A673 (cell line): Measurements from ENCODE around the gene COL4A2. TPM values are rescaled to one million over a fixed set of nuclear protein-coding genes. Genes with fewer than 3 reads are reported as not detected.

Experiments
- BruUV-seq: library from RNA; stranded (reverse); fragments of 400-500 nt; replicated peaks from 2 replicates; lab custom pipeline; 2021; lab: Mats Ljungman, UMichigan
- CTCF ChIA-PET: fragments of 300-600 bp; sonication (Branson Sonifier 250); formaldehyde crosslinking; loops from one replicate; lab custom pipeline; 2022; ENCODE audit warnings: antibody characterized with exemption; lab: Charles Lee
- POLR2A ChIA-PET: fragments of 300-600 bp; sonication (Branson Sonifier 250); formaldehyde crosslinking; loops from one replicate; lab custom pipeline; 2022; ENCODE audit warnings: antibody characterized with exemption; ENCODE audit not compliant: low non-redundant PET; lab: Charles Lee
- DNase-seq: peaks from one replicate; pipeline ENCODE4 v3.0.0-alpha.2; 2015; ENCODE audit warnings: low spot score
- H3K27ac ChIP-seq: fragments of 200-600 bp; sonication (generic); 2 replicates; pipeline ENCODE4 v1.5.1; 2016; ENCODE audit warnings: mixed run types, low read depth, mild to moderate bottlenecking, mixed read lengths, antibody characterized with exemption, low read length; ENCODE audit not compliant: poor library complexity, severe bottlenecking
- H3K27me3 ChIP-seq: fragments of 200-600 bp; sonication (generic); replicated peaks from 2 replicates; pipeline ENCODE4 v1.6.1; 2017; ENCODE audit warnings: mixed run types, low read depth, mild to moderate bottlenecking, mixed read lengths, antibody characterized with exemption, low read length; ENCODE audit not compliant: insufficient read depth, poor library complexity
- H3K36me3 ChIP-seq: fragments of 200-600 bp; sonication (generic); 2 replicates; pipeline ENCODE4 v1.6.1; 2016; ENCODE audit warnings: mixed run types, mild to moderate bottlenecking, mixed read lengths, antibody characterized with exemption, low read length; ENCODE audit not compliant: insufficient read depth, poor library complexity, severe bottlenecking
- H3K4me1 ChIP-seq: fragments of 200-600 bp; sonication (generic); 2 replicates; pipeline ENCODE4 v1.6.1; 2017; ENCODE audit warnings: mixed run types, mild to moderate bottlenecking, mixed read lengths, antibody characterized with exemption, low read length; ENCODE audit not compliant: insufficient read depth, poor library complexity, severe bottlenecking
- H3K4me3 ChIP-seq: fragments of 200-600 bp; sonication (generic); 2 replicates; pipeline ENCODE4 v1.5.1; 2016; ENCODE audit warnings: low read depth, mixed run types, mild to moderate bottlenecking, mixed read lengths, low read length; ENCODE audit not compliant: poor library complexity, severe bottlenecking
- H3K9me3 ChIP-seq: fragments of 200-600 bp; sonication (generic); 2 replicates; pipeline ENCODE4 v1.6.1; 2016; ENCODE audit warnings: mixed run types, low read depth, mild to moderate bottlenecking, mixed read lengths, antibody characterized with exemption, low read length; ENCODE audit not compliant: poor library complexity, severe bottlenecking
- EZH2 ChIP-seq: fragments of 200-600 bp; sonication (generic); IDR thresholded peaks from 2 replicates; pipeline ENCODE4 v1.6.1; 2017; ENCODE audit warnings: borderline replicate concordance, low read depth, mild to moderate bottlenecking, mixed read lengths, antibody characterized with exemption, low read length; ENCODE audit not compliant: poor library complexity, severe bottlenecking
- intact Hi-C: fragments of 100-400 bp; cut with micrococcal nuclease; formaldehyde crosslinking; loops from one replicate; pipeline ENCODE4 v1.10.0; 2022; ENCODE audit not compliant: unreplicated experiment
- total RNA-seq: library from RNA; stranded (reverse); gene quantifications from 2 replicates; pipeline ENCODE4 v1.2.3, GENCODE V29; 2021
- TF ChIP-seq, protein P1 (sequence below): fragments of 300-800, 200-600 bp; sonication (generic); conservative IDR thresholded peaks from 2 replicates; pipeline ENCODE4 v1.5.1; 2017; ENCODE audit warnings: low read depth, mild to moderate bottlenecking, antibody characterized with exemption, low read length, moderate library complexity, mixed read lengths

Gene COL4A2
- total RNA-seq, 1 experiment from 2014 or later, result 184 TPM

DNA sequence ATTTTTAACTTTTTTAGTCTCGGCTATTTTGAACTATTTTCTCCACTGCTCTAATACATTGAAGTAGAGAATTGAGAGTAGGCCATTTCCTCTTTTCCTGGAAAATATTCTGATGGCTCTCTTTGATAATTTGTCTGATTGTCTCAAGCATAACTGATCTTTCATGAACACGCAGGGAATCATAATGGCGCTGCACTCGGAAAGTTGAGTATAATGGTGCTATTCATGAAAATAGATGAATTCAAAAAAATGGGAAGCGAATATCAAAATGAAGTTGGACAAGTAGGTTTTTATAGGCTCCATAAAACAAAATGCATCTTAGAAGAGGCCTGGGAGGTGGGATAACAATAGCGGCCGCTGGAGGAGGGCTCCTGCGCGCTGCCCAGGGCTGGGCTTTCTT, 29.0 kb downstream of the COL4A2 start:
- ChIA-PET CTCF (no interaction called here), POLR2A (no interaction called here)
- H3K27ac ChIP-seq, result no peak overlapping the region
- TF ChIP-seq, protein P1, sequence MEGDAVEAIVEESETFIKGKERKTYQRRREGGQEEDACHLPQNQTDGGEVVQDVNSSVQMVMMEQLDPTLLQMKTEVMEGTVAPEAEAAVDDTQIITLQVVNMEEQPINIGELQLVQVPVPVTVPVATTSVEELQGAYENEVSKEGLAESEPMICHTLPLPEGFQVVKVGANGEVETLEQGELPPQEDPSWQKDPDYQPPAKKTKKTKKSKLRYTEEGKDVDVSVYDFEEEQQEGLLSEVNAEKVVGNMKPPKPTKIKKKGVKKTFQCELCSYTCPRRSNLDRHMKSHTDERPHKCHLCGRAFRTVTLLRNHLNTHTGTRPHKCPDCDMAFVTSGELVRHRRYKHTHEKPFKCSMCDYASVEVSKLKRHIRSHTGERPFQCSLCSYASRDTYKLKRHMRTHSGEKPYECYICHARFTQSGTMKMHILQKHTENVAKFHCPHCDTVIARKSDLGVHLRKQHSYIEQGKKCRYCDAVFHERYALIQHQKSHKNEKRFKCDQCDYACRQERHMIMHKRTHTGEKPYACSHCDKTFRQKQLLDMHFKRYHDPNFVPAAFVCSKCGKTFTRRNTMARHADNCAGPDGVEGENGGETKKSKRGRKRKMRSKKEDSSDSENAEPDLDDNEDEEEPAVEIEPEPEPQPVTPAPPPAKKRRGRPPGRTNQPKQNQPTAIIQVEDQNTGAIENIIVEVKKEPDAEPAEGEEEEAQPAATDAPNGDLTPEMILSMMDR, result no peak
- no peak for TF ChIP-seq EZH2
- peaks cover 13% of the 10 kb centered on the region for H3K4me1 ChIP-seq
- intact Hi-C loops, result no loop called here
- H3K27me3 ChIP-seq, result no peaks in the 10 kb centered on the region
- no peak overlapping the region for H3K4me3 ChIP-seq
- no peak for DNase-seq
- BruUV-seq, result no TSS peak
- no peaks in the 10 kb centered on the region for H3K9me3 ChIP-seq
- H3K36me3 ChIP-seq, result peaks cover 3% of the 10 kb centered on the region

DNA sequence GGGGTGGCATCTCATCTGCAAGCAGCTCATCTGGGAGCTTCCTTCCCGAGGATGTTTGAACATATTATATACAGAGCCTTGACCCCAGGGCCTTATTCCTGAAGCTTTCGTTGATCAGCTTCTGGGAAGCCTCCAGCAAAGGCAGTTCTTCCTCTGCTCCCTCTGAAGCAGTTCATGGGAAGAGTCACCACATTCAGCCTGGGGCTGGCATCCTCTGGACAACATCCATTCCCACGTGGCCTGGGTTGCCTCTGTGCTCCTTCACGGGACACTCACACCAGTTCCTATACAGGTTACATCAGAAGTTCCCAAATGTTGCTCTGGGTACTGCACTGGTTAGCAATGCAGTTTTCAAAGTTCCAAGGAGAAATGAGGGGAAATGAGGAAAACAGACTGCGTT, 29.6 kb downstream of the COL4A2 start:
- Histone ChIP-seq H3K4me1 (peaks cover 18% of the 10 kb centered on the region), H3K27me3 (no peaks in the 10 kb centered on the region), H3K4me3 (no peak overlapping the region), H3K9me3 (no peaks in the 10 kb centered on the region), H3K27ac (no peak overlapping the region), H3K36me3 (peaks cover under 1% of the 10 kb centered on the region)
- TF ChIP-seq, protein P1, result no peak
- TF ChIP-seq EZH2, result no peak
- intact Hi-C loops, result no loop called here
- BruUV-seq, result no TSS peak
- DNase-seq, result no peak
- POLR2A ChIA-PET, result no interaction called here
- CTCF ChIA-PET, result no interaction called here

DNA sequence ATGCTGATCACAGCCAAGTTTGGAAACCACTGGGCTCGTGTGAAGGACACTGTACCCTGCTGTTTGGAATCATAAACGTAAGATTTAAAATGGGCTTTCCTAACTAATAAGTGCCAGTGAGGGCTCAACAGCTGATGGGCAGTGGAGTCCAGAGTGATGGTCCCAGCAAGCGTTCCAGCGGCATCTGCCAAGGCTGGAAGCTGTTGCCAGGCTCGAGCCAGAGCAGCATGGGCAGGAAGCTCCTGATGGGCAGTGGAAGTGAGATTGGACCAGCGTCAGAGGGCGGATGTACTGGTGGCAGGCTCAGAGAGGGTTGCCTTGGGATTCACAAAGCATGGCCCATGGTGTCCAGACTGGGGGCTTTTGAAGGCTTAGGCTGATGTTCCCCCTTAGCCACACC, 30.2 kb downstream of the COL4A2 start:
- TF ChIP-seq, protein P1, result no peak
- no peak for TF ChIP-seq EZH2

More for the DNA sequence above, 30.2 kb downstream of the COL4A2 start:
- BruUV-seq, result no TSS peak
- Histone ChIP-seq H3K27ac (no peak overlapping the region), H3K9me3 (no peaks in the 10 kb centered on the region), H3K36me3 (no peaks in the 10 kb centered on the region), H3K4me3 (no peak overlapping the region), H3K27me3 (no peaks in the 10 kb centered on the region), H3K4me1 (peaks cover 24% of the 10 kb centered on the region)
- DNase-seq, result no peak
- intact Hi-C loops, result no loop called here
- ChIA-PET CTCF (no interaction called here), POLR2A (no interaction called here)
